Measurements from ENCODE around the gene LMO7. TPM values are rescaled to one million over a fixed set of nuclear protein-coding genes. Genes with fewer than 3 reads are reported as not detected.
A peak's percentile ranks its signal among the peaks of the same experiment; 100 is the strongest.

LMO7 gene
- total RNA-seq, 2 experiments from 2014 or later, result 12.2 to 15.3 TPM

GRCh38 chr13:75705395-75705794, 69.3 kb downstream of the LMO7 start:
- ChIA-PET POLR2A (no interaction called here), CTCF (interaction anchor here (1.1 to 4.9 kb wide), 3 partner anchors 10 to 164 kb away, joined by 4 to 58 read pairs (median 5); no protein-coding TSS in a partner anchor)
- Mint-ChIP-seq H3K27ac (no peak overlapping the region), H3K4me3 (no peak overlapping the region), H3K4me1 (ENCODE audit: low read depth) (peaks cover 14% of the 10 kb centered on the region), H3K9me3 (no peaks in the 10 kb centered on the region), H3K36me3 (ENCODE audit: low read depth) (no peaks in the 10 kb centered on the region), H3K27me3 (no peaks in the 10 kb centered on the region)
- ATAC-seq (peak; percentile 87), DNase-seq (no peak)
- TF ChIP-seq CTCF (IDR thresholded peaks at IDR 0.05), result no peak
- intact Hi-C loops (cut with micrococcal nuclease), result no loop called here

- TF ChIP-seq CTCF (IDR thresholded peaks at IDR 0.05), result no peak
- no peaks in the 10 kb centered on the region for H3K27me3 Mint-ChIP-seq
- ATAC-seq (peak; percentile 20), DNase-seq (no peak)
- H3K27ac Mint-ChIP-seq, result no peak overlapping the region
- no peak overlapping the region for H3K4me3 Mint-ChIP-seq
- H3K4me1 Mint-ChIP-seq (ENCODE audit: low read depth), result peaks cover 14% of the 10 kb centered on the region
- intact Hi-C loops (cut with micrococcal nuclease), result no loop called here
- ChIA-PET POLR2A (interaction anchor here (0.9 kb wide), 1 partner anchor 52 kb away, joined by 3 read pairs; no protein-coding TSS in a partner anchor), CTCF (interaction anchor here (1.1 to 4.9 kb wide), 3 partner anchors 9 to 17 kb away, joined by 3 to 58 read pairs (median 4); no protein-coding TSS in a partner anchor)
- no peaks in the 10 kb centered on the region for H3K9me3 Mint-ChIP-seq
- no peaks in the 10 kb centered on the region for H3K36me3 Mint-ChIP-seq (ENCODE audit: low read depth)
Observed at GRCh38 chr13:75705908-75706307, 69.8 kb downstream of the LMO7 start.

GRCh38 chr13:75713852-75714251, 77.7 kb downstream of the LMO7 start:
- Mint-ChIP-seq H3K4me3 (no peak overlapping the region), H3K9me3 (no peaks in the 10 kb centered on the region), H3K36me3 (ENCODE audit: low read depth) (no peaks in the 10 kb centered on the region), H3K27me3 (no peaks in the 10 kb centered on the region), H3K27ac (no peak overlapping the region), H3K4me1 (ENCODE audit: low read depth) (peaks cover 4% of the 10 kb centered on the region)
- DNase-seq, result no peak
- ATAC-seq, result no peak
- intact Hi-C loops (cut with micrococcal nuclease), result no loop called here
- no peak for TF ChIP-seq CTCF (IDR thresholded peaks at IDR 0.05)
- POLR2A ChIA-PET, result no interaction called here
- CTCF ChIA-PET, result interaction anchor here (3.1 kb wide), 1 partner anchor 18 kb away, joined by 23 read pairs; no protein-coding TSS in a partner anchor

GRCh38 chr13:75715601-75716523, 79.7 kb downstream of the LMO7 start:
- POLR2A ChIA-PET, result interaction anchor here (1.0 kb wide), 1 partner anchor 118 kb away, joined by 4 read pairs; no protein-coding TSS in a partner anchor
- intact Hi-C loops (cut with micrococcal nuclease), result no loop called here
- H3K27me3 Mint-ChIP-seq, result no peaks in the 10 kb centered on the region
- no peak overlapping the region for H3K27ac Mint-ChIP-seq
- CTCF ChIA-PET, result interaction anchor here (0.6 to 3.1 kb wide), 4 partner anchors 10 to 1214 kb away, joined by 3 to 23 read pairs (median 4); no protein-coding TSS in a partner anchor
- peak; percentile 47 for DNase-seq
- TF ChIP-seq CTCF (IDR thresholded peaks at IDR 0.05), result no peak
- H3K4me3 Mint-ChIP-seq, result no peak overlapping the region
- no peaks in the 10 kb centered on the region for H3K36me3 Mint-ChIP-seq (ENCODE audit: low read depth)
- peaks cover 4% of the 10 kb centered on the region for H3K4me1 Mint-ChIP-seq (ENCODE audit: low read depth)
- H3K9me3 Mint-ChIP-seq, result no peaks in the 10 kb centered on the region
- peak; percentile 91 for ATAC-seq

GRCh38 chr13:75717525-75717924, 81.4 kb downstream of the LMO7 start:
- DNase-seq (no peak), ATAC-seq (no peak)
- no peak for TF ChIP-seq CTCF (IDR thresholded peaks at IDR 0.05)
- Mint-ChIP-seq H3K4me3 (no peak overlapping the region), H3K27me3 (no peaks in the 10 kb centered on the region), H3K4me1 (ENCODE audit: low read depth) (peaks cover 4% of the 10 kb centered on the region), H3K36me3 (ENCODE audit: low read depth) (no peaks in the 10 kb centered on the region), H3K9me3 (no peaks in the 10 kb centered on the region), H3K27ac (no peak overlapping the region)
- ChIA-PET POLR2A (no interaction called here), CTCF (no interaction called here)
- intact Hi-C loops (cut with micrococcal nuclease), result no loop called here

All from activated CD8-positive, alpha-beta T cell treated with anti-CD3 and anti-CD28 coated beads for 36 hours (primary cell).